K562 (cell line): ENCODE data around the gene NT5C. TPM values are rescaled to one million over a fixed set of nuclear protein-coding genes. Genes with fewer than 3 reads are reported as not detected.

Source experiments
- ATAC-seq: fragments of 200-7000 bp; cut with Tn5 transposase; 3 replicates; pipeline ENCODE4 v1.9.1; 2020; ENCODE audit warnings: moderate library complexity
- BruUV-seq: library from RNA; stranded (reverse); fragments of 400-500 nt; replicated peaks from 2 replicates; lab custom pipeline; 2021; lab: Mats Ljungman, UMichigan
- CTCF ChIA-PET: fragments of 300-600 bp; formaldehyde crosslinking; extraction: SDS; loops from one replicate; lab custom pipeline; 2021; ENCODE audit warnings: low intra/inter-chr PET ratio; lab: Yijun Ruan, JAX
- POLR2A ChIA-PET: fragments of 300-600, 350-650 bp; sonication (Branson Sonifier 250); formaldehyde crosslinking; extraction: SDS; loops from one replicate; lab custom pipeline; 2021; ENCODE audit warnings: antibody characterized with exemption, inconsistent platforms; lab: Yijun Ruan, JAX
- DNase-seq, 4 experiments: peaks; one replicate each; pipeline versions ENCODE4 v3.0.0 to v3.0.0-alpha.2; 2011 to 2018; ENCODE audit warnings: low spot score in 3 of 4, mixed read lengths in 3 of 4; ENCODE audit errors: extremely low read depth in 1 of 4
- FAIRE-seq: peaks from 2 replicates; lab custom pipeline; 2011; peaks lifted over from hg19 to GRCh38; lab: Jason Lieb, UNC
- H2AFZ ChIP-seq: 2 replicates; pipeline ENCODE4 v1.6.0; 2011; ENCODE audit warnings: low read depth, low read length, control low read depth, inconsistent platforms
- H3K27ac ChIP-seq: fragments of 200-600 bp; 3 replicates; pipeline ENCODE4 v1.8.0; 2011; ENCODE audit warnings: low read depth, mild to moderate bottlenecking, control low read depth, inconsistent platforms, low read length, moderate library complexity, mixed read lengths; ENCODE audit errors: extremely low read depth
- H3K27me3 ChIP-seq, 2 experiments: fragments of 300-600 bp in 1 of 2; 2 replicates in 1 of 2; 3 replicates in 1 of 2; pipeline versions ENCODE4 v1.6.0 to v1.8.0; 2011; ENCODE audit warnings: inconsistent platforms in 2 of 2, low read length in 2 of 2, mild to moderate bottlenecking in 1 of 2, mixed read lengths in 1 of 2, moderate library complexity in 1 of 2; ENCODE audit not compliant: control insufficient read depth in 2 of 2, insufficient read depth in 2 of 2
- H3K36me3 ChIP-seq: fragments of 300-600 bp; 3 replicates; pipeline ENCODE4 v1.8.0; 2011; ENCODE audit warnings: mild to moderate bottlenecking, low read length, inconsistent platforms; ENCODE audit not compliant: control insufficient read depth, insufficient read depth
- H3K4me1 ChIP-seq, 2 experiments: fragments of 200-600 bp in 1 of 2; replicated peaks in 1 of 2; 2 replicates in 1 of 2; 3 replicates in 1 of 2; pipeline versions ENCODE4 v1.5.1 to v1.8.0; 2011; ENCODE audit warnings: inconsistent platforms in 2 of 2, low read length in 2 of 2, mild to moderate bottlenecking in 1 of 2, mixed read lengths in 1 of 2, moderate library complexity in 1 of 2; ENCODE audit not compliant: control insufficient read depth in 2 of 2, insufficient read depth in 2 of 2
- H3K4me2 ChIP-seq: 2 replicates; pipeline ENCODE4 v1.6.1; 2011; ENCODE audit warnings: low read length, control low read depth, inconsistent platforms, mixed read lengths; ENCODE audit not compliant: insufficient read depth
- H3K4me3 ChIP-seq: fragments of 200-600 bp; sonication (generic), shearing (Covaris generic); 2 replicates; pipeline ENCODE4 v1.5.1; 2016; ENCODE audit warnings: control low read depth, inconsistent platforms
- H3K79me2 ChIP-seq: fragments of 200-600 bp; 3 replicates; pipeline ENCODE4 v1.8.0; 2011; ENCODE audit warnings: low read length, inconsistent platforms; ENCODE audit not compliant: control insufficient read depth, insufficient read depth
- H3K9ac ChIP-seq, 2 experiments: 2 replicates each; pipeline versions ENCODE4 v1.6.0 to v1.6.1; 2011; ENCODE audit warnings: low read depth in 2 of 2, low read length in 2 of 2, control low read depth in 1 of 2, inconsistent platforms in 1 of 2, mild to moderate bottlenecking in 1 of 2, mixed read lengths in 1 of 2; ENCODE audit not compliant: insufficient read depth in 1 of 2
- H3K9me1 ChIP-seq: one replicate; pipeline ENCODE4 v1.6.0; 2011; ENCODE audit warnings: inconsistent platforms, mild to moderate bottlenecking, low read length, moderate library complexity; ENCODE audit not compliant: control insufficient read depth, insufficient read depth
- H3K9me3 ChIP-seq: replicated peaks from 2 replicates; pipeline ENCODE4 v1.5.1; 2011; ENCODE audit warnings: low read depth, low read length, inconsistent platforms; ENCODE audit not compliant: control insufficient read depth, insufficient read depth
- H4K20me1 ChIP-seq: replicated peaks from 2 replicates; pipeline ENCODE4 v1.6.1; 2011; ENCODE audit warnings: low read length, inconsistent platforms, mixed read lengths; ENCODE audit not compliant: control insufficient read depth, insufficient read depth
- DMBX1 ChIP-seq: fragments of 250-450 bp; sonication (Bioruptor Pico); IDR thresholded peaks from 2 replicates; pipeline ENCODE4 v1.8.0; 2022; ENCODE audit warnings: inconsistent platforms, mild to moderate bottlenecking, moderate library complexity, borderline replicate concordance
- FOSL1 ChIP-seq: fragments of 200-800 bp; sonication (Bioruptor generic); conservative IDR thresholded peaks from 2 replicates; pipeline ENCODE4 v1.6.1; 2016; ENCODE audit warnings: missing genetic modification characterization, missing compliant biosample characterization
- FOXK1 ChIP-seq: sonication (generic); formaldehyde crosslinking; IDR thresholded peaks from 2 replicates; pipeline ENCODE4 v1.8.0; 2022; ENCODE audit warnings: missing genetic modification reagents, mild to moderate bottlenecking, borderline replicate concordance
- PTRF ChIP-seq: fragments of 450-650 bp; IDR thresholded peaks from 2 replicates; pipeline ENCODE4 v1.6.1; 2016; ENCODE audit warnings: mild to moderate bottlenecking, missing genetic modification characterization, missing compliant biosample characterization
- PTTG1 ChIP-seq: fragments of 450-650 bp; IDR thresholded peaks from 2 replicates; pipeline ENCODE4 v1.6.1; 2016; ENCODE audit warnings: low read depth, mild to moderate bottlenecking, missing genetic modification characterization, missing compliant biosample characterization
- ZNF224 ChIP-seq: sonication (generic); formaldehyde crosslinking; IDR thresholded peaks from 2 replicates; pipeline ENCODE4 v1.8.0; 2022; ENCODE audit warnings: mild to moderate bottlenecking, missing genetic modification reagents
- ZNF311 ChIP-seq: fragments of 250-450 bp; sonication (Bioruptor Pico); IDR thresholded peaks from 2 replicates; pipeline ENCODE4 v1.4.0; 2020; ENCODE audit warnings: mild to moderate bottlenecking, moderate library complexity
- WGBS: fragments of 100-300 bp; shearing (Covaris generic); methylation state at CpG from one replicate; pipeline ENCODE4 v1.1.6; 2016; ENCODE audit warnings: low coverage, mixed read lengths; ENCODE audit not compliant: insufficient coverage; ENCODE audit errors: missing lambda C conversion rate; 5-methylcytosine and 5-hydroxymethylcytosine counted together
- in situ Hi-C: fragments of 300-500 bp; cut with MboI; formaldehyde crosslinking; loops from 4 replicates; pipeline ENCODE4 v1.15.0; 2018; ENCODE audit warnings: inconsistent platforms, mixed read lengths
- intact Hi-C: fragments of 100-400 bp; cut with micrococcal nuclease; formaldehyde crosslinking; loops from 2 replicates; pipeline ENCODE4 v1.14.2; 2022
- polyA plus RNA-seq, 8 experiments: library from polyadenylated mRNA; depleted of rRNA in 4 of 8; stranded (reverse) in 5 of 8; unstranded in 3 of 8; fragments of >200 nt; fragmentation: Nextera tagmentation in 2 of 8; fragmentation: Illumina TruSeq in 1 of 8; extraction: Ambion mirVana in 2 of 8; extraction: Trizol in 1 of 8; gene quantifications; 2 replicates each; pipeline versions ENCODE4 v1.2.1 to v1.2.3, GENCODE V29; 2011 to 2014; ENCODE audit warnings: inconsistent platforms in 1 of 8, missing spikeins in 1 of 8
- total RNA-seq, 7 experiments: library from RNA; depleted of rRNA in 6 of 7; stranded (reverse); fragments of >200 nt in 6 of 7; fragmentation: Illumina TruSeq in 2 of 7; extraction: Trizol in 2 of 7; gene quantifications; 2 replicates each; pipeline versions ENCODE4 v1.2.1 to v1.2.3, GENCODE V29; 2011 to 2021; ENCODE audit warnings: low replicate concordance in 1 of 7
- TF ChIP-seq, protein P1 (sequence below): fragments of 200-800 bp; sonication (Bioruptor generic); IDR thresholded peaks from 2 replicates; pipeline ENCODE4 v1.6.1; 2017; ENCODE audit warnings: missing genetic modification characterization, missing compliant biosample characterization
- TF ChIP-seq, protein P2 (sequence below): fragments of 450-650 bp; IDR thresholded peaks from 2 replicates; pipeline ENCODE4 v1.6.1; 2017; ENCODE audit warnings: antibody characterized with exemption, mild to moderate bottlenecking

Gene NT5C
- total and polyA plus RNA-seq, 9 of the 15 experiments (the other 6 are each of a cell fraction or from before 2014, with no cell fraction given) = 2.9 to 205 (median 45.0) TPM

DNA sequence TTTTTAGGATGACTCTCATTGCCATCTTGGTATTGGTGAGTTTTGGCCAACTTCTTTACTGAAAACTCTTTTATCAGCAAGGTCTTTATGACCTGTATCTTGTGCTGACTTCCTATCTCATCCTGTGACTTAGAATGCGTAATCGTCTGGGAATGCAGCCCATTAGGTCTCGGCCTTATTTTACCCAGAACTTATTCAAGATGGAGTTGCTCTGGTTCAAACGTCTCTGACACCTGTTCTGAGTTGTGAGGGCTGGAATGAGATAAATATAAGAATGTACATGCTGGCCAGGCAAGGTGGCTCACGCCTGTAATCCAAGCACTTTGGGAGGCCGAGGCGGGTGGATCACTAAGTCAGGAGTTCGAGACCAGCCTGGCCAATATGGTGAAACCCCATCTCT, 26.9 kb upstream of the NT5C start (continued):
- TF ChIP-seq PTRF (tag) (peak; percentile 81), DMBX1 (CRISPR knock-in tag) (peak; percentile 27; the same call in 1 of the 2 replicates), PTTG1 (tag) (peak; percentile 80), ZNF311 (CRISPR knock-in tag) (peak; percentile 66)

DNA sequence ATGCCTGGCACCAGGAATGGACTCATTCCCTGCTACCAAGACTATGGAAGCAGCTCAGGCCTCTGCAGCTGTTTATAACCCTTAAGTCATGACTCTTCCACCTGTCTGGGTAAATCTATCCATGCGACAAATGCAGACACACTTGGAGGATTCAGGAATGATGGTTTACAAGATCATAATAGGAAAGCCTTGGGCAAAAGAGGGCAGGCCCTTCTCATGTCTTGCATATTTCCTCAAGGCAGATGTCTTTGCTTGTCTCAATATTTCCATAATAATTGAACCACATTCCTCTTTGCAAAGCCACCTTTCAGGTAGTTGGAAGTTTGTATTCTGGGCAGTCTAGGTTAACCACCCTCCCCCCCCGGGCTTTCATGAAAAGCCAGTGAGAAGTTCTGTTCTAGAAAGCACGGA, 23.7 kb upstream of the NT5C start:
- Histone ChIP-seq H3K9me1 (no peaks in the 10 kb centered on the region), H3K4me3 (no peak overlapping the region), H3K36me3 (peaks cover 12% of the 10 kb centered on the region), H3K27me3 (no peaks in the 10 kb centered on the region), H3K9me3 (no peaks in the 10 kb centered on the region)
- CTCF ChIA-PET = no interaction called here
- intact Hi-C loops = no loop called here
- TF ChIP-seq, protein P1, sequence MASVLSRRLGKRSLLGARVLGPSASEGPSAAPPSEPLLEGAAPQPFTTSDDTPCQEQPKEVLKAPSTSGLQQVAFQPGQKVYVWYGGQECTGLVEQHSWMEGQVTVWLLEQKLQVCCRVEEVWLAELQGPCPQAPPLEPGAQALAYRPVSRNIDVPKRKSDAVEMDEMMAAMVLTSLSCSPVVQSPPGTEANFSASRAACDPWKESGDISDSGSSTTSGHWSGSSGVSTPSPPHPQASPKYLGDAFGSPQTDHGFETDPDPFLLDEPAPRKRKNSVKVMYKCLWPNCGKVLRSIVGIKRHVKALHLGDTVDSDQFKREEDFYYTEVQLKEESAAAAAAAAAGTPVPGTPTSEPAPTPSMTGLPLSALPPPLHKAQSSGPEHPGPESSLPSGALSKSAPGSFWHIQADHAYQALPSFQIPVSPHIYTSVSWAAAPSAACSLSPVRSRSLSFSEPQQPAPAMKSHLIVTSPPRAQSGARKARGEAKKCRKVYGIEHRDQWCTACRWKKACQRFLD (CRISPR knock-in tag) = peak; percentile 3; the same call in 1 of the 2 replicates
- TF ChIP-seq FOXK1 (CRISPR knock-in tag) (peak; percentile 63; the same call in 1 of the 2 replicates), FOSL1 (tag) (peak; percentile 33; the same call in 1 of the 2 replicates), ZNF224 (CRISPR knock-in tag) (no peak)
- TF ChIP-seq, protein P2, sequence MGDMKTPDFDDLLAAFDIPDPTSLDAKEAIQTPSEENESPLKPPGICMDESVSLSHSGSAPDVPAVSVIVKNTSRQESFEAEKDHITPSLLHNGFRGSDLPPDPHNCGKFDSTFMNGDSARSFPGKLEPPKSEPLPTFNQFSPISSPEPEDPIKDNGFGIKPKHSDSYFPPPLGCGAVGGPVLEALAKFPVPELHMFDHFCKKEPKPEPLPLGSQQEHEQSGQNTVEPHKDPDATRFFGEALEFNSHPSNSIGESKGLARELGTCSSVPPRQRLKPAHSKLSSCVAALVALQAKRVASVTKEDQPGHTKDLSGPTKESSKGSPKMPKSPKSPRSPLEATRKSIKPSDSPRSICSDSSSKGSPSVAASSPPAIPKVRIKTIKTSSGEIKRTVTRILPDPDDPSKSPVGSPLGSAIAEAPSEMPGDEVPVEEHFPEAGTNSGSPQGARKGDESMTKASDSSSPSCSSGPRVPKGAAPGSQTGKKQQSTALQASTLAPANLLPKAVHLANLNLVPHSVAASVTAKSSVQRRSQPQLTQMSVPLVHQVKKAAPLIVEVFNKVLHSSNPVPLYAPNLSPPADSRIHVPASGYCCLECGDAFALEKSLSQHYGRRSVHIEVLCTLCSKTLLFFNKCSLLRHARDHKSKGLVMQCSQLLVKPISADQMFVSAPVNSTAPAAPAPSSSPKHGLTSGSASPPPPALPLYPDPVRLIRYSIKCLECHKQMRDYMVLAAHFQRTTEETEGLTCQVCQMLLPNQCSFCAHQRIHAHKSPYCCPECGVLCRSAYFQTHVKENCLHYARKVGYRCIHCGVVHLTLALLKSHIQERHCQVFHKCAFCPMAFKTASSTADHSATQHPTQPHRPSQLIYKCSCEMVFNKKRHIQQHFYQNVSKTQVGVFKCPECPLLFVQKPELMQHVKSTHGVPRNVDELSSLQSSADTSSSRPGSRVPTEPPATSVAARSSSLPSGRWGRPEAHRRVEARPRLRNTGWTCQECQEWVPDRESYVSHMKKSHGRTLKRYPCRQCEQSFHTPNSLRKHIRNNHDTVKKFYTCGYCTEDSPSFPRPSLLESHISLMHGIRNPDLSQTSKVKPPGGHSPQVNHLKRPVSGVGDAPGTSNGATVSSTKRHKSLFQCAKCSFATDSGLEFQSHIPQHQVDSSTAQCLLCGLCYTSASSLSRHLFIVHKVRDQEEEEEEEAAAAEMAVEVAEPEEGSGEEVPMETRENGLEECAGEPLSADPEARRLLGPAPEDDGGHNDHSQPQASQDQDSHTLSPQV = 0 out of 2 replicates have a peak, but pooled peaks have one; percentile 4
- TF ChIP-seq, all 486 proteins: peak for 4
- peak overlapping the region in 1 of 2 experiments; percentile 66; a peak in 3 of 4 replicates for H3K9ac ChIP-seq
- FAIRE-seq (no peak), ATAC-seq (no peak), DNase-seq (no peak)
- no TSS peak for BruUV-seq
- in situ Hi-C loops = no loop called here
- H4K20me1 ChIP-seq = peaks cover 7% of the 10 kb centered on the region; the same call in 1 of the 2 replicates
- 63% methylated on average over 3 of the region's 3 CpGs for WGBS
- H3K79me2 ChIP-seq = peaks cover 46% of the 10 kb centered on the region
- peaks cover 15 to 20% of the 10 kb centered on the region in 2 experiments for H3K4me1 ChIP-seq
- H3K27ac ChIP-seq = peak overlapping the region; percentile 73
- peak overlapping the region; percentile 91 for H2AFZ ChIP-seq
- H3K4me2 ChIP-seq = peak overlapping the region; percentile 95
- POLR2A ChIA-PET = interaction anchor here (0.6 to 4.1 kb wide), 31 partner anchors 8 to 239 kb away, joined by 3 to 55 read pairs (median 5); partner anchors contain the start of genes GGA3, MRPS7, NT5C and NUP85
